Neural cell (in vitro differentiated cells): Measurements from ENCODE around the gene CEBPZ. TPM values are rescaled to one million over a fixed set of nuclear protein-coding genes. Genes with fewer than 3 reads are reported as not detected.

Experiments used
- H2AFZ ChIP-seq: fragments of 200-600, 300-800 bp; sonication (generic), shearing (Covaris generic); 2 replicates; pipeline ENCODE4 v1.6.0; 2014; ENCODE audit warnings: low read depth, mild to moderate bottlenecking, antibody characterized with exemption, low read length, moderate library complexity
- H3F3A ChIP-seq: fragments of 200-600 bp; shearing (Covaris generic); 2 replicates; pipeline ENCODE4 v1.6.1; 2016; ENCODE audit warnings: mild to moderate bottlenecking, moderate library complexity, mixed read lengths, antibody characterized with exemption, low read length; ENCODE audit not compliant: insufficient read depth, poor library complexity, severe bottlenecking
- H3K27ac ChIP-seq: fragments of 200-600, 300-800 bp; sonication (generic), shearing (Covaris generic); 2 replicates; pipeline ENCODE4 v1.5.1; 2014; ENCODE audit warnings: mild to moderate bottlenecking, low read length, moderate library complexity
- H3K27me3 ChIP-seq: fragments of 300-800, 200-600 bp; sonication (generic), shearing (Covaris generic); 2 replicates; pipeline ENCODE4 v1.6.0; 2014; ENCODE audit warnings: mild to moderate bottlenecking, low read depth, low read length, moderate library complexity; ENCODE audit not compliant: insufficient read depth
- H3K36me3 ChIP-seq: fragments of 300-800, 200-600 bp; sonication (generic), shearing (Covaris generic); 2 replicates; pipeline ENCODE4 v1.5.1; 2014; ENCODE audit warnings: mild to moderate bottlenecking, antibody characterized with exemption, low read length, moderate library complexity; ENCODE audit not compliant: insufficient read depth
- H3K4me2 ChIP-seq: fragments of 300-800, 200-600 bp; sonication (generic), shearing (Covaris generic); 2 replicates; pipeline ENCODE4 v1.6.0; 2014; ENCODE audit warnings: mild to moderate bottlenecking, low read length
- H3K4me3 ChIP-seq: fragments of 300-800, 200-600 bp; sonication (generic), shearing (Covaris generic); 2 replicates; pipeline ENCODE4 v1.5.1; 2014; ENCODE audit warnings: mild to moderate bottlenecking, low read length, moderate library complexity
- H3K79me2 ChIP-seq: fragments of 200-600 bp; shearing (Covaris generic); replicated peaks from 2 replicates; pipeline ENCODE4 v1.6.0; 2014; ENCODE audit warnings: mild to moderate bottlenecking, low read length, moderate library complexity; ENCODE audit not compliant: insufficient read depth
- H3K9ac ChIP-seq: fragments of 300-800, 200-600 bp; sonication (generic), shearing (Covaris generic); 2 replicates; pipeline ENCODE4 v1.6.1; 2016; ENCODE audit warnings: mild to moderate bottlenecking, low read length, mixed read lengths
- H3K9me2 ChIP-seq: fragments of 200-600 bp; shearing (Covaris generic); 2 replicates; pipeline ENCODE4 v1.6.1; 2016; ENCODE audit warnings: mild to moderate bottlenecking, low read length, mixed read lengths; ENCODE audit not compliant: insufficient read depth
- H3K9me3 ChIP-seq: fragments of 200-600, 300-800 bp; sonication (generic), shearing (Covaris generic); 2 replicates; pipeline ENCODE4 v1.6.1; 2016; ENCODE audit warnings: mild to moderate bottlenecking, mixed run types, low read length, moderate library complexity, mixed read lengths
- H4K20me1 ChIP-seq: fragments of 200-600 bp; shearing (Covaris generic); 2 replicates; pipeline ENCODE4 v1.6.1; 2016; ENCODE audit warnings: mild to moderate bottlenecking, mixed run types; ENCODE audit not compliant: insufficient read depth
- CTCF ChIP-seq: fragments of 450-650 bp; IDR thresholded peaks from 2 replicates; pipeline ENCODE4 v1.5.1; 2014; ENCODE audit warnings: antibody characterized with exemption, mild to moderate bottlenecking, moderate library complexity; ENCODE audit not compliant: poor library complexity, severe bottlenecking
- EP300 ChIP-seq: fragments of 450-650 bp; conservative IDR thresholded peaks from 2 replicates; pipeline ENCODE4 v1.6.1; 2014; ENCODE audit warnings: antibody characterized with exemption, mild to moderate bottlenecking, moderate library complexity; ENCODE audit not compliant: poor library complexity, severe bottlenecking
- EZH2 ChIP-seq: fragments of 200-600, 300-800 bp; shearing (Covaris generic), sonication (generic); IDR thresholded peaks from 2 replicates; pipeline ENCODE4 v1.6.1; 2014; ENCODE audit warnings: antibody characterized with exemption, low read length, borderline replicate concordance, mild to moderate bottlenecking; ENCODE audit not compliant: insufficient read depth, poor library complexity, severe bottlenecking
- MXI1 ChIP-seq: fragments of 450-650 bp; conservative IDR thresholded peaks from 2 replicates; pipeline ENCODE4 v1.6.1; 2014; ENCODE audit warnings: antibody characterized with exemption, mild to moderate bottlenecking; ENCODE audit not compliant: poor library complexity, severe bottlenecking
- POLR2AphosphoS5 ChIP-seq: IDR thresholded peaks from 2 replicates; pipeline ENCODE4 v1.6.1; 2012
- RAD21 ChIP-seq: fragments of 450-650 bp; conservative IDR thresholded peaks from 2 replicates; pipeline ENCODE4 v1.6.1; 2014; ENCODE audit warnings: antibody characterized with exemption, mild to moderate bottlenecking, moderate library complexity
- REST ChIP-seq: IDR thresholded peaks from 2 replicates; pipeline ENCODE4 v1.6.1; 2012; ENCODE audit warnings: borderline replicate concordance
- SMC3 ChIP-seq: fragments of 450-650 bp; conservative IDR thresholded peaks from 2 replicates; pipeline ENCODE4 v1.6.1; 2014; ENCODE audit warnings: antibody characterized with exemption, mild to moderate bottlenecking, moderate library complexity; ENCODE audit not compliant: poor library complexity
- TAF1 ChIP-seq: IDR thresholded peaks from 2 replicates; pipeline ENCODE4 v1.6.1; 2012; ENCODE audit warnings: low read depth
- polyA plus RNA-seq: library from polyadenylated mRNA; depleted of rRNA; stranded (reverse); fragments of >200 nt; gene quantifications from 2 replicates; pipeline ENCODE4 v1.2.3, GENCODE V29; 2014

Gene CEBPZ
- polyA plus RNA-seq, 1 donor from 2014 or later: 39.1 TPM

- no peaks in the 10 kb centered on the region for H3F3A ChIP-seq
- no peaks in the 10 kb centered on the region for H3K9me3 ChIP-seq
- H3K79me2 ChIP-seq: no peaks in the 10 kb centered on the region
- H3K4me3 ChIP-seq: no peak overlapping the region
- H2AFZ ChIP-seq: no peak overlapping the region
- no peaks in the 10 kb centered on the region for H3K36me3 ChIP-seq
- no peak overlapping the region for H3K9ac ChIP-seq
- TF ChIP-seq POLR2AphosphoS5 (no peak), SMC3 (no peak), EZH2 (no peak), TAF1 (no peak), EP300 (no peak), CTCF (no peak), REST (no peak), MXI1 (no peak), RAD21 (no peak)
- no peaks in the 10 kb centered on the region for H4K20me1 ChIP-seq
- no peaks in the 10 kb centered on the region for H3K9me2 ChIP-seq
- no peak overlapping the region for H3K4me2 ChIP-seq
- no peaks in the 10 kb centered on the region for H3K27me3 ChIP-seq
- no peak overlapping the region for H3K27ac ChIP-seq
Measured at GRCh38 chr2:37276291-37276690, 44.9 kb upstream of the CEBPZ start.

GRCh38 chr2:37274359-37274965, 43.1 kb upstream of the CEBPZ start:
- H3K4me2 ChIP-seq: no peak overlapping the region
- no peak for TF ChIP-seq TAF1
- no peak for TF ChIP-seq SMC3
- no peak for TF ChIP-seq EZH2
- TF ChIP-seq RAD21: no peak
- no peak for TF ChIP-seq MXI1
- no peak for TF ChIP-seq REST
- no peak for TF ChIP-seq CTCF
- no peak for TF ChIP-seq POLR2AphosphoS5
- TF ChIP-seq EP300: no peak
- no peak overlapping the region for H3K27ac ChIP-seq
- H3K9ac ChIP-seq: no peak overlapping the region
- H3K79me2 ChIP-seq: no peaks in the 10 kb centered on the region
- H2AFZ ChIP-seq: no peak overlapping the region
- H3K9me3 ChIP-seq: no peaks in the 10 kb centered on the region
- H3K36me3 ChIP-seq: no peaks in the 10 kb centered on the region
- no peak overlapping the region for H3K4me3 ChIP-seq
- no peaks in the 10 kb centered on the region for H3K9me2 ChIP-seq
- H3K27me3 ChIP-seq: no peaks in the 10 kb centered on the region
- H4K20me1 ChIP-seq: no peaks in the 10 kb centered on the region
- no peaks in the 10 kb centered on the region for H3F3A ChIP-seq
